A673 (cell line): ENCODE data around the gene PAX5. TPM values are rescaled to one million over a fixed set of nuclear protein-coding genes. Genes with fewer than 3 reads are reported as not detected.

ENCODE experiments used
- BruUV-seq: library from RNA; stranded (reverse); fragments of 400-500 nt; replicated peaks from 2 replicates; lab custom pipeline; 2021; lab: Mats Ljungman, UMichigan
- CTCF ChIA-PET: fragments of 300-600 bp; sonication (Branson Sonifier 250); formaldehyde crosslinking; loops from one replicate; lab custom pipeline; 2022; ENCODE audit warnings: antibody characterized with exemption; lab: Charles Lee
- POLR2A ChIA-PET: fragments of 300-600 bp; sonication (Branson Sonifier 250); formaldehyde crosslinking; loops from one replicate; lab custom pipeline; 2022; ENCODE audit warnings: antibody characterized with exemption; ENCODE audit not compliant: low non-redundant PET; lab: Charles Lee
- DNase-seq: peaks from one replicate; pipeline ENCODE4 v3.0.0-alpha.2; 2015; ENCODE audit warnings: low spot score
- H3K27ac ChIP-seq: fragments of 200-600 bp; sonication (generic); 2 replicates; pipeline ENCODE4 v1.5.1; 2016; ENCODE audit warnings: mixed run types, low read depth, mild to moderate bottlenecking, mixed read lengths, antibody characterized with exemption, low read length; ENCODE audit not compliant: poor library complexity, severe bottlenecking
- H3K27me3 ChIP-seq: fragments of 200-600 bp; sonication (generic); replicated peaks from 2 replicates; pipeline ENCODE4 v1.6.1; 2017; ENCODE audit warnings: mixed run types, low read depth, mild to moderate bottlenecking, mixed read lengths, antibody characterized with exemption, low read length; ENCODE audit not compliant: insufficient read depth, poor library complexity
- H3K36me3 ChIP-seq: fragments of 200-600 bp; sonication (generic); 2 replicates; pipeline ENCODE4 v1.6.1; 2016; ENCODE audit warnings: mixed run types, mild to moderate bottlenecking, mixed read lengths, antibody characterized with exemption, low read length; ENCODE audit not compliant: insufficient read depth, poor library complexity, severe bottlenecking
- H3K4me1 ChIP-seq: fragments of 200-600 bp; sonication (generic); 2 replicates; pipeline ENCODE4 v1.6.1; 2017; ENCODE audit warnings: mixed run types, mild to moderate bottlenecking, mixed read lengths, antibody characterized with exemption, low read length; ENCODE audit not compliant: insufficient read depth, poor library complexity, severe bottlenecking
- H3K4me3 ChIP-seq: fragments of 200-600 bp; sonication (generic); 2 replicates; pipeline ENCODE4 v1.5.1; 2016; ENCODE audit warnings: low read depth, mixed run types, mild to moderate bottlenecking, mixed read lengths, low read length; ENCODE audit not compliant: poor library complexity, severe bottlenecking
- H3K9me3 ChIP-seq: fragments of 200-600 bp; sonication (generic); 2 replicates; pipeline ENCODE4 v1.6.1; 2016; ENCODE audit warnings: mixed run types, low read depth, mild to moderate bottlenecking, mixed read lengths, antibody characterized with exemption, low read length; ENCODE audit not compliant: poor library complexity, severe bottlenecking
- EZH2 ChIP-seq: fragments of 200-600 bp; sonication (generic); IDR thresholded peaks from 2 replicates; pipeline ENCODE4 v1.6.1; 2017; ENCODE audit warnings: borderline replicate concordance, low read depth, mild to moderate bottlenecking, mixed read lengths, antibody characterized with exemption, low read length; ENCODE audit not compliant: poor library complexity, severe bottlenecking
- intact Hi-C: fragments of 100-400 bp; cut with micrococcal nuclease; formaldehyde crosslinking; loops from one replicate; pipeline ENCODE4 v1.10.0; 2022; ENCODE audit not compliant: unreplicated experiment
- total RNA-seq: library from RNA; stranded (reverse); gene quantifications from 2 replicates; pipeline ENCODE4 v1.2.3, GENCODE V29; 2021
- TF ChIP-seq, protein P1 (sequence below): fragments of 300-800, 200-600 bp; sonication (generic); conservative IDR thresholded peaks from 2 replicates; pipeline ENCODE4 v1.5.1; 2017; ENCODE audit warnings: low read depth, mild to moderate bottlenecking, antibody characterized with exemption, low read length, moderate library complexity, mixed read lengths

The PAX5 gene
- total RNA-seq, 1 experiment from 2014 or later = 5.5 TPM

DNA sequence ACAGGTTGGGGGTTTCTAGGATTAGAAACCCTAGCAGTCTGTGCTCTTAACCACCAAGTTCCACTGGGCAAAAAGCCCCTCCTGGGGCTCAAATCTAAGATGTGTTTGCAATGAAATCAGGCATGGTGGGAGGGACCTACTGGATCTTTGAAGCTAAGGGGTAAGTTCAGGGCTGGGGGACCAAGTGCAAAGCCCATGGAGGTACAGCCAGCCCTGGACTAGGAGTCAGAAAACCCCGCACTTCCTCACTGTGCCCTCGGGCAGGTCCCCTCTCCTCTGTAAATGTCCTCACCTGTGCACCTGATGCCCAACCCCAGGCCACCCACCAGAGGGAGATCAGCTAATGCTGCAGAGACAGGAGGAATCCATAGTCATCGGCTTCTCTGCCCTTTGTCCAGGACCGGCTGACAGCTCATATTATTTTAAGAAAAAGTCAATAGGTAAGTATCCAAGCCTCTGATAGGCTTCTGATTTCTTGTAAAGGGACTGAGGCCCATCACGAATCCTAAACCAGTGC lies 138.3 kb downstream of the PAX5 start:
- H3K27me3 ChIP-seq = no peaks in the 10 kb centered on the region
- POLR2A ChIA-PET = no interaction called here

DNA sequence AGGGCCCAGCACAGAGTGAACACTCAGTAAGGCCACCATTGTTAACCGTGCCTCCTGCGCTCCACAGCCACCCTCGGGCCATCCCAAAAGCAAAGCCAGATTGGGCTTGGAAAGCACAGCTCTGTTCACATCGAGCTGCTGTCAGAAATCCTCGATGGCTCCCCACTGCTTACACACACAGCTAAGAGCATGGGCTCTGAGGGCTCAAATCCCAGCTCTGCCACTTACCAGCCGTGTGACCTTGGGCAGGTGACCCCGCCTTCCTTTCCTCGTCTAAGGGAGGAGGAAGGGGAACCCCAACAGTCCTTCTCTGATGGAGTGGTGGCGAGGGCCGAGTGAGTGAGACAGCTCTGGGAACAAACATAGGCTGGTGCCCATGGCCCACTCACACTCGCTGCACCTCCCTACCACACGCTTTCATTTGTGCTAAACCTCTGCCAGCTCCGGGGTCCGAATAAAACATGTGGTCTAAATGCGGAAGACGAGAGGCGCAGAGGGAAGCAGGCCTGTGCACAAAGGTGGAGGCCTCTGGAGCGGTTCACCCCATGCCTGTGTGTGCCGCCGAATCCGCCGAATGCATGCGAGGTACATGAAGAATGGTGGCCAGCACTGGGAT lies 139.3 kb downstream of the PAX5 start:
- no peaks in the 10 kb centered on the region for H3K27me3 ChIP-seq
- no peaks in the 10 kb centered on the region for H3K36me3 ChIP-seq
- no peak overlapping the region for H3K27ac ChIP-seq
- BruUV-seq = no TSS peak
- intact Hi-C loops = no loop called here
- peaks cover 13% of the 10 kb centered on the region for H3K4me1 ChIP-seq
- ChIA-PET CTCF (no interaction called here), POLR2A (no interaction called here)
- H3K9me3 ChIP-seq = no peaks in the 10 kb centered on the region
- no peak overlapping the region for H3K4me3 ChIP-seq
- TF ChIP-seq, protein P1, sequence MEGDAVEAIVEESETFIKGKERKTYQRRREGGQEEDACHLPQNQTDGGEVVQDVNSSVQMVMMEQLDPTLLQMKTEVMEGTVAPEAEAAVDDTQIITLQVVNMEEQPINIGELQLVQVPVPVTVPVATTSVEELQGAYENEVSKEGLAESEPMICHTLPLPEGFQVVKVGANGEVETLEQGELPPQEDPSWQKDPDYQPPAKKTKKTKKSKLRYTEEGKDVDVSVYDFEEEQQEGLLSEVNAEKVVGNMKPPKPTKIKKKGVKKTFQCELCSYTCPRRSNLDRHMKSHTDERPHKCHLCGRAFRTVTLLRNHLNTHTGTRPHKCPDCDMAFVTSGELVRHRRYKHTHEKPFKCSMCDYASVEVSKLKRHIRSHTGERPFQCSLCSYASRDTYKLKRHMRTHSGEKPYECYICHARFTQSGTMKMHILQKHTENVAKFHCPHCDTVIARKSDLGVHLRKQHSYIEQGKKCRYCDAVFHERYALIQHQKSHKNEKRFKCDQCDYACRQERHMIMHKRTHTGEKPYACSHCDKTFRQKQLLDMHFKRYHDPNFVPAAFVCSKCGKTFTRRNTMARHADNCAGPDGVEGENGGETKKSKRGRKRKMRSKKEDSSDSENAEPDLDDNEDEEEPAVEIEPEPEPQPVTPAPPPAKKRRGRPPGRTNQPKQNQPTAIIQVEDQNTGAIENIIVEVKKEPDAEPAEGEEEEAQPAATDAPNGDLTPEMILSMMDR = no peak
- TF ChIP-seq EZH2 = no peak
- DNase-seq = no peak

More for the DNA sequence above, 138.3 kb downstream of the PAX5 start:
- Histone ChIP-seq H3K36me3 (no peaks in the 10 kb centered on the region), H3K9me3 (no peaks in the 10 kb centered on the region), H3K27ac (no peak overlapping the region), H3K4me3 (no peak overlapping the region), H3K4me1 (peaks cover 13% of the 10 kb centered on the region)
- TF ChIP-seq EZH2 = no peak
- TF ChIP-seq, protein P1 = no peak
- no TSS peak for BruUV-seq
- no peak for DNase-seq
- intact Hi-C loops = no loop called here
- CTCF ChIA-PET = no interaction called here

DNA sequence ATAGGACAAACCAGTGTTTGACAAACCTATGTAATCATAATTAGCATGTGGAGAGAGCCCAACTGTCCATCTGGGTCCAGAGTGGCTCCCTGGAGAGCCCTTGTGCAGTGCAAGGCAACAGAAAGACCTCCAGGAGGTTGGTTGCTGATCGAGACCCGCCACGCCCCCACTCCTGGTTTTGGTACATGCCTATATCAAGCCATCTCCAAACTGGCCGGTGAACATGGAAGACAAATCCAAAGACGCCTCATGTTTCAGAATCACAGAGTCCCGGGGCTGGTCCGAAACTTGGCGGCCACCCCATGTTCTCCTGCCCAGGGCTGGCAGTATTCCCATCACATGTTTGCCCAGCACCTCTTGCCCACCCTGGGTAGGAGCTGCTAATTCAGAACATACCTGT lies 140.2 kb downstream of the PAX5 start:
- ChIA-PET CTCF (no interaction called here), POLR2A (no interaction called here)
- Histone ChIP-seq H3K36me3 (no peaks in the 10 kb centered on the region), H3K27me3 (no peaks in the 10 kb centered on the region), H3K9me3 (no peaks in the 10 kb centered on the region), H3K4me1 (peaks cover 12% of the 10 kb centered on the region), H3K27ac (no peak overlapping the region), H3K4me3 (no peak overlapping the region)
- TF ChIP-seq, protein P1 = no peak
- no peak for TF ChIP-seq EZH2
- DNase-seq = no peak
- intact Hi-C loops = no loop called here
- BruUV-seq = no TSS peak
